Gastroesophageal sphincter (tissue), 3 donors: ENCODE measurements around the gene TNS1.

Experiments used
- CTCF ChIP-seq, 4 experiments: fragments of 200-600 bp in 2 of 4; fragments of 450-650 bp in 2 of 4; sonication (generic) in 1 of 4; IDR thresholded peaks; one replicate each; pipeline ENCODE4 v1.5.1; 2017 to 2019; ENCODE audit warnings: antibody characterized with exemption in 4 of 4, mild to moderate bottlenecking in 2 of 4, moderate library complexity in 2 of 4
- EP300 ChIP-seq: sonication (generic); formaldehyde crosslinking; IDR thresholded peaks from one replicate; pipeline ENCODE4 v1.6.1; 2017; ENCODE audit warnings: antibody characterized with exemption, mild to moderate bottlenecking
- POLR2A ChIP-seq, 2 donors: fragments of 450-650 bp; IDR thresholded peaks; one replicate each; pipeline ENCODE4 v1.6.1; 2017; ENCODE audit warnings: antibody characterized with exemption in 2 of 2, mild to moderate bottlenecking in 2 of 2, moderate library complexity in 1 of 2
- POLR2AphosphoS5 ChIP-seq: sonication (generic); formaldehyde crosslinking; IDR thresholded peaks from one replicate; pipeline ENCODE4 v1.6.1; 2017; ENCODE audit warnings: antibody characterized with exemption

DNA sequence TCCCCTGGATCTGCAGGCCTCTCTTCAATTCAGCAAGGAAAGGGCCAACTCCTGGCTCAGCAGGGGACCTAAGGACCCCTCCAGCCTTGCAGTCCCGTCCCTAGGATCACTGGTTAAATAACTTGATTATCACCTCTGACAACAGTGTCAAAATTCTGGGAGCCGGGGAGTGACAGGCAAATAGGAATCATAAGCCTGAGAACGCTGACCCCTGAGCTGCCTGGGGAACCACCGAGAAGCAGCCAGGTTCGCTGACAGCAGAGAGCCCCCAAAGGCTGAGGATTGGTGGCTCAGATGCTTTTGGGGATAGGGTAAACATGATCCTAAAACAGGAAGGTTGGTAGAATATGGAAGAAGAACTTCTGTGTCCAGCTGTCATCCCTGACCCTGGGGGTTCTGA, 17.5 kb upstream of the TNS1 start:
- TF ChIP-seq POLR2A (IDR thresholded peaks at IDR 0.05) (no peak), POLR2AphosphoS5 (no peak), CTCF (IDR thresholded peaks at IDR 0.05) (no peak), EP300 (no peak)
